ENCODE measurements around the gene EEF2K.

DNA sequence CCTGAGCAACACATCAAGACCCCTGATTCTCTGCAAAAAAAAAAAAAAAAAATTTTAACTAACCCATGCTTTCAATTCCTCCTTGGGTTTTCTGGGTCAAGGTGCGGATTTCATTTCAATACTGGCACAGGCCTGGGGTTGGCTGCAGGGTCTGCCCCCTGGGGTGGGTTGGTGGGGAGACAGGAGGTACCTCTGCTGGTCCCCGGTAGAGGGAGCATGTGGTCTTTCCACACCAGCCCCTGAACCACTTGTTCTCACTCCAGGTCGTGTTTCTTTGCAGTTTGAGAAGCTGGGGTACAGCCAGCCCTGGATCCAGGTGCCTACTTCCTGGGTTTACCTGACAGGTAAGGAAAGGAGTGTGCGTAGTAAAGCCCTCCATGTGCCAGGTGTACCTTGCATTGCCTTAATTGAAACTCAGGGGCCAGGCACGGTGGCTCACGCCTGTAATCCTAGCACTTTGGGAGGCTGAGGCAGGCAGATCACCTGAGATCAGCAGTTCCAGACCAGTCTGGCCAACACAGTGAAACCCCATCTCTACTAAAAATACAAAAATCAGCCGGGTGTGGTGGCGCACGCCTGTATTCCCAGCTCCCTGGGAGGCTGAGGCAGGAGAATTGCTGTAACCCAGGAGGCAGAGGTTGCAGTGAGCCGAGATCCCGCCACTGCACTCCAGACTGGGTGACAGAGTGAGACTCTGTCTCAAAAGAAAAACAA is 22.0 kb upstream of the EEF2K start:
- TF ChIP-seq POLR2A (IDR thresholded peaks at IDR 0.05) (no peak), CTCF (IDR thresholded peaks at IDR 0.05) (no peak)

Data from adrenal gland (tissue), 5 donors.